Fibroblast of villous mesenchyme (primary cell): ENCODE results near the gene PIP5KL1. TPM values are rescaled to one million over a fixed set of nuclear protein-coding genes. Genes with fewer than 3 reads are reported as not detected.

Experiments
- DNase-seq: peaks from one replicate; pipeline ENCODE4 v3.0.0-alpha.2; 2010; ENCODE audit warnings: low read depth
- H3K4me3 ChIP-seq: 2 replicates; pipeline ENCODE4 v1.5.1; 2011; ENCODE audit warnings: low read depth, mild to moderate bottlenecking, low read length
- total RNA-seq: library from RNA; depleted of rRNA; stranded (reverse); fragments of >200 nt; gene quantifications from 2 replicates; pipeline ENCODE4 v1.2.3, GENCODE V29; 2012
- TF ChIP-seq, protein P1 (sequence below): IDR thresholded peaks from 2 replicates; pipeline ENCODE4 v1.5.1; 2012; ENCODE audit warnings: low read depth, mild to moderate bottlenecking, low read length; ENCODE audit not compliant: insufficient read depth

Gene PIP5KL1
- total RNA-seq, 1 donor, result 2.6 TPM

- H3K4me3 ChIP-seq, result peak overlapping the region; percentile 68
- peak; percentile 85 for DNase-seq
- TF ChIP-seq, protein P1, sequence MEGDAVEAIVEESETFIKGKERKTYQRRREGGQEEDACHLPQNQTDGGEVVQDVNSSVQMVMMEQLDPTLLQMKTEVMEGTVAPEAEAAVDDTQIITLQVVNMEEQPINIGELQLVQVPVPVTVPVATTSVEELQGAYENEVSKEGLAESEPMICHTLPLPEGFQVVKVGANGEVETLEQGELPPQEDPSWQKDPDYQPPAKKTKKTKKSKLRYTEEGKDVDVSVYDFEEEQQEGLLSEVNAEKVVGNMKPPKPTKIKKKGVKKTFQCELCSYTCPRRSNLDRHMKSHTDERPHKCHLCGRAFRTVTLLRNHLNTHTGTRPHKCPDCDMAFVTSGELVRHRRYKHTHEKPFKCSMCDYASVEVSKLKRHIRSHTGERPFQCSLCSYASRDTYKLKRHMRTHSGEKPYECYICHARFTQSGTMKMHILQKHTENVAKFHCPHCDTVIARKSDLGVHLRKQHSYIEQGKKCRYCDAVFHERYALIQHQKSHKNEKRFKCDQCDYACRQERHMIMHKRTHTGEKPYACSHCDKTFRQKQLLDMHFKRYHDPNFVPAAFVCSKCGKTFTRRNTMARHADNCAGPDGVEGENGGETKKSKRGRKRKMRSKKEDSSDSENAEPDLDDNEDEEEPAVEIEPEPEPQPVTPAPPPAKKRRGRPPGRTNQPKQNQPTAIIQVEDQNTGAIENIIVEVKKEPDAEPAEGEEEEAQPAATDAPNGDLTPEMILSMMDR, result no peak
These were observed 710 bp upstream of the PIP5KL1 start for GRCh38 chr9:127931092-127931881.

- DNase-seq, result no peak
- TF ChIP-seq, protein P1, result no peak
- no peak overlapping the region for H3K4me3 ChIP-seq
These were observed 975 bp downstream of the PIP5KL1 start for GRCh38 chr9:127929625-127929979.

- no peak overlapping the region for H3K4me3 ChIP-seq
- TF ChIP-seq, protein P1, result no peak
- DNase-seq, result no peak
These were observed 1.6 kb downstream of the PIP5KL1 start for GRCh38 chr9:127928676-127929624.

GRCh38 chr9:127927988-127928675, 2.4 kb downstream of the PIP5KL1 start:
- no peak overlapping the region for H3K4me3 ChIP-seq
- TF ChIP-seq, protein P1, result no peak
- DNase-seq, result no peak

DNA sequence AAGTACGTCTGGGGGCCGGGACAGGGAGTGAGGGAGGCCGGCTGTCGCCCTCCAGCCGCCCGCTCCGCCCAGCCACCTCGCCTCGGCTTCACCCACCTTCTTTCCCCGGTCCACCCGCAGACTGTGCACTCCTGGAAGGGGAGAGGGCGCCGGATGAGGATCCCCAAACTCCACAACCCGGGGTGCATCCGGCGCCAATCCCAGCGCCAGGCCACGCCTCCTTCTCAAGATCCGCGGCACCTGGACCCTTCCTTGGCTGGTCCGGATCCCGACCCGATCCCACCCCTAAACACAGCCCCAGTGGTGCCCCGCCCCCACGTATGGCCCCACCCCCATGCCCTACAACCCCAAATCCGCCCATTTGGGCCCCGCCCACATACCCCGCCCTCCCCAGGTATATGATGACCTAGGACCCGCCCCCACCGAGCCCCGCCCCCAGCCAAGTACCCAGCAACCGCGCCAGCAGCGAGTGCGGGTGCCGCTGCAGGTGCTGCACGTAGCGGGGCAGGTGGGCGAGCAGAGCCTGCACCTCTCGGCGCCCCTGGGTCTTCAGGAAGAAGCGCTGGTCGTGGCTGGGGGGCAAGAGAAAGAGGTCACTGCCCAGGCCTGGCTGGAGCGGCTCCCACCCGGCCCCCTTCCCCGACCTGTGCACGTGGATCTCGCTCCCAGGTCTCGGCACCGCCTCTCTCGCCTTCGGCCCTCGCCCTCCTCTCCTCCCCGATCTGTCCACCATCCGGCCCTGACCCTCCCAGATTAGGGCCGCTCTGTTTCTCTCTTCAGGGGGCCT, 3.2 kb downstream of the PIP5KL1 start:
- DNase-seq, result no peak
- TF ChIP-seq, protein P1, result no peak
- peak overlapping the region; percentile 46 for H3K4me3 ChIP-seq

GRCh38 chr9:127926906-127927200, 3.7 kb downstream of the PIP5KL1 start:
- TF ChIP-seq, protein P1, result no peak
- peak overlapping the region; percentile 46 for H3K4me3 ChIP-seq
- DNase-seq, result no peak
